GM21367 (cell line): ENCODE results near the gene CEACAM1.
"Not testable (repeated sequence)": the region's sequence is repeated elsewhere in the genome, so short reads cannot be mapped to it uniquely, and the experiment has no call there.

Experiments
- ATAC-seq: cut with Tn5 transposase; IDR thresholded peaks from one replicate; pipeline ENCODE4 v1.9.1; 2021; ENCODE audit not compliant: unreplicated experiment

CEACAM1 gene

DNA sequence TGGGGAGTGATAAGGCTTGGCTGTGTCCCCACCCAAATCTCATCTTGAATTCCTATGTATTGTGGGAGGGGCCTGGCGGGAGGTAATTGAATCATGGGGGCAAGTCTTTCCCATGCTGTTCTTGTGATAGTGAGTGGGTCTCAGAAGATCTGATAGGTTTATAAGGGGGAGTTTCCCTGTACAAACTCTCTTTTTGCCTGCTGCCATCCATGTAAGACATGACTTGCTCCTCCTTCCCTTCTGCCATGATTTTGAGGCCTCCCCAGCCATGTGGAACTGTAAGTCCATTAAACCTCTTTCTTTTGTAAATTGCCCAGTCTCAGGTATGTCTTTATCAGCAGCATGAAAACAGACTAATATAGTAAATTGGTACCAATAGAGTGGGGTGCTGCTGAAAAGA, 20.8 kb upstream of the CEACAM1 start:
- not testable (repeated sequence) for ATAC-seq

GRCh38 chr19:42548552-42548951, 20.3 kb upstream of the CEACAM1 start:
- no peak for ATAC-seq

- ATAC-seq = no peak
Measured at GRCh38 chr19:42547929-42548328, 19.6 kb upstream of the CEACAM1 start.

- ATAC-seq = no peak
Measured at GRCh38 chr19:42546831-42547500, 18.7 kb upstream of the CEACAM1 start.

DNA sequence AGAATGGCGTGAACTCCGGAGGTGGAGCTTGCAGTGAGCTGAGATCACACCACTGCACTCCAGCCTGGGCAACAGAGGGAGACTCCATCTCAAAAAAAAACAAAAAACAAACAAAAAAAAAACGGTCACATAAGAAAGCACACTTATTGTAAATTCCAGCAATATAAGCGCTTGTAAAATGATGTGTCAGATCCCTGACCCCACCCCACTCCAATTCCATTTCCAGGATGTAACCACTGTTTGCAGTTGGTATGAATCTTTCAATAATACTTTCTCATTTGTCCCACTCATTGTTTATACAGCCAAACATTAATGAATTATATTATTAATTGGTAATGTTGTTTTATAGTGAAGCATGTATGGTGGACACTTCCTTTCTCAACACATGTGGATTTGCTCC, 15.9 kb upstream of the CEACAM1 start:
- no peak for ATAC-seq

- no peak for ATAC-seq
Measured at GRCh38 chr19:42542791-42543190, 14.5 kb upstream of the CEACAM1 start.

DNA sequence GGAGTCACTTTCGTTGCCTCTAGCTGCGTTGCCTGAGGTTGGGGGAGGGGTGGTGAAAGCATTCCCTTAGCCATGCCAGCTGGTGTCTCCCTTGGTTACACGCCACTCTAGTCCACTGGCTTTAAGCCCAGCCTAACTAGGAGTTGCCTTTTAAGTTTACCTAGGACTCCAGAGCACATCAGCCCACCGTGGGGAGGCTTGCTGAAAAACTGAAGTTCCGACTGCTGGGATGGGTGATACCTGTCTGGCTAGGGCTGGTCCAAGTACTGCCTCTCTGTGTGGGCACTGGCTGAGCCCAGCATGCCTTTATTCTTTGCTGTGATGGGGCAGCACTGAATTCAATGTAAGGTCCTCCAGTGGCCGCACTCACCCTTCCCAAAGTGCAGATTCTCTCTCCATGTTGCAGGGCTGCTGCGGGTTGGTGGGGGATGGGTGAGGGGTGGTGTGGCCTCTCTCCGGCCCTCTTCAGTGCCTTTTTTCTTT, 11.8 kb upstream of the CEACAM1 start:
- ATAC-seq = no peak

GRCh38 chr19:42538841-42539709, 10.8 kb upstream of the CEACAM1 start:
- no peak for ATAC-seq

DNA sequence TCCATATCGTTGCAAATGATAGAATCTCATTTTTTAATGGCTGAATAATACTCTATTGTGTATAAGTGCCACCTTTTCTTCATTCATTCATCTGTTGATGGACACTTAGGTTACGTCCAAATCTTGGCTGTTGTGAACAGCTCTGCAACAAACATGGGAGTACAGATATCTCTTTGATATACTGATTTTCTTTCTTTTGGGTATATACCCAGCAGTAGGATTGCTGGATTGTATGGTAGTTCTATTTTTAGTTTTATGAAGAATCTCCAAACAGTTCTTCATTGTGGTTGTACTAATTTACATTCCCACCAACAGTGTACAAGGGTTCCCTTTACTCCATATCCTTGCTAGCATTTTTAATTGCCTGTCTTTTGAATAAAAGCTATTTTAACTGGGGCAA, 7.0 kb upstream of the CEACAM1 start:
- not testable (repeated sequence) for ATAC-seq

DNA sequence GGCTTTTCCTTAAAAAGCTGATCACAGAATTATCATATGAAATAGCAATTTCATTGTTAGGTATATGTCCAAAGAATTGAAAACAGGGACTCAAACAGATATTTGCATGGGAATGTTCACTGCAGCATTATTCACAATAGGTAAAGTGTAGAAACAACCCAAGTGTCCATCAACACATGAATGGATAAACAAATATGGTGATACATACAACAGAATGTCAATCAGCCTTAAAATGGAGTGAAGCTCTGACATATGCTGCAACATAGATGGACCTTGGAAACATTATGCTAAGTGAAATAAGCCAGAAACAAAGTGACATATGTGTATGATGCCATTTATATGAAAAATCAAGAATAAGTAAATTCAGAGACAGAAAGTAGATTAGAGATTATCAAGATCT, 6.1 kb upstream of the CEACAM1 start:
- no peak for ATAC-seq

GRCh38 chr19:42532891-42533290, 4.6 kb upstream of the CEACAM1 start:
- no peak for ATAC-seq

DNA sequence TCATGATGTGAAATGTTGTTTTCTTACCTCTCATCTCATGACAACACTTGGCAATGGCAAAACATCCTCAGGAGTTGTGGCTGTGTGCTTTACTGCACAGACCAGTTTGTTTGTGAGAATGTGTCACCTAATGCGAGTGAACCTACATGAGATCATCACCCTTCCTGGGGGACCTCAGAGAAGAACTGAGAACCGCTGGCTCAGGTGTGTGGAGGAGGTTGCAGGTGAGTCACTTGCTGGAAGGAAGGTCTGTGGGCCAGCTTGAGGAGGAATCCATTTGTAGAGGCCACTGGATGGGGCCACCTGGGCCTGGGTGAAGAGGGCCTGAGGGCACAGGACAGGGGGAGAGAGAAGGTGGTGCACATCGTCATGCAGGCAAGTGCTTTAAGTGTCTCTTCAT, 3.0 kb upstream of the CEACAM1 start:
- ATAC-seq = no peak

- no peak for ATAC-seq
Measured at GRCh38 chr19:42529248-42529764, 1.0 kb upstream of the CEACAM1 start.

DNA sequence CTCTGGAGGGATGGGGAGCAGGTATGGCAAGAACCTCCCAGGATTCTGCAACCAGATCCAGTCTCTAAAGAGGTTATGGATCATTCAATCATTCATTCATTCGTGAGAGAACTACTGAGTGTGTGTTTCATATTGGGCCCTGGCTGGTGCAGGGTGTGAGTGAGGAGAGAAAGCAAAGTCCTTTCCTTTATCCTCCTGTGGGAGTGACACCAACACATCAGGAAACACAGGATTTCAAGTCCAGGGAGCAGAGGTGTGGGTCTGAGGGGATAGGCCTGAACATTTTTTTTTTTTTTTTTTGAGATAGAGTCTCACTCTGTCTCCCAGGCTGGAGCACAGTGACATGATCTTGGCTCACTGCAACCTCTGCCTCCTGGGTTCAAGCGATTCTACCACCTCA, 3.3 kb downstream of the CEACAM1 start:
- no peak for ATAC-seq

- ATAC-seq = no peak
Measured at GRCh38 chr19:42524250-42524649, 4.0 kb downstream of the CEACAM1 start.

GRCh38 chr19:42522262-42522661, 6.0 kb downstream of the CEACAM1 start:
- not testable (repeated sequence) for ATAC-seq

DNA sequence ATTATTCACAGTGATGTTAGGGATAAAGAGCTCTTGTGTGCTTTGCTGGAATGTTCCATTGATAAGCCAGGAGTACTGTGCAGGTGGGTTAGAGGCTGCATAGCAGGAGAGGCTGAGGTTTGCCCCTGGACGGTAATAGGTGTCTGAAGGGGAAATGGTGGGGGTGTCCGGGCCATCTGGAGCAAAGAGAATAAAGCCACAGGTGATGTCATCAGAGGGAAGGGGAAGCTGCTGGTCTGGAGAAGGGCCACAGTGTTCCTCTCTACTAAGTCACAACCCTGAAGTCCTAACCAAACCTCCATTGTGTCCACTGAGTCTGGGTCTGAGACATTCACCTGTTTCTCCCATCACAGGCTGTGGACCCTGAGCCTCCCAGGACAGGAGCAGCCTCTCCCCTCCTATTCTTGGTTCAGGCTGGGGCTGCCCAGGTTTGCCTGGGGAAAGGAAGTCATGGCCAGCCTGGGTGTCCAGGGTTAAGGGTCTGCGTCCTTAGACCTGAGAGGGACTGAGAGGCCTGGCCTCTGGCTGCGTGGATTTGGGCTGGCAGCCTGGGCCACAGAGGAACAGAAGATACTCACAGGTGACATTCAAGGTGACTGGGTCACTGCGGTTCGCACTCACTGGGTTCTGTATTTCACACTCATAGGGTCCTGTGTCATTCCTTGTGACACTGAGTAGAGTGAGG, 6.8 kb downstream of the CEACAM1 start:
- no peak for ATAC-seq

- no peak for ATAC-seq
Measured at GRCh38 chr19:42519108-42519507, 9.2 kb downstream of the CEACAM1 start.

GRCh38 chr19:42516771-42517170, 11.5 kb downstream of the CEACAM1 start:
- ATAC-seq = no peak

DNA sequence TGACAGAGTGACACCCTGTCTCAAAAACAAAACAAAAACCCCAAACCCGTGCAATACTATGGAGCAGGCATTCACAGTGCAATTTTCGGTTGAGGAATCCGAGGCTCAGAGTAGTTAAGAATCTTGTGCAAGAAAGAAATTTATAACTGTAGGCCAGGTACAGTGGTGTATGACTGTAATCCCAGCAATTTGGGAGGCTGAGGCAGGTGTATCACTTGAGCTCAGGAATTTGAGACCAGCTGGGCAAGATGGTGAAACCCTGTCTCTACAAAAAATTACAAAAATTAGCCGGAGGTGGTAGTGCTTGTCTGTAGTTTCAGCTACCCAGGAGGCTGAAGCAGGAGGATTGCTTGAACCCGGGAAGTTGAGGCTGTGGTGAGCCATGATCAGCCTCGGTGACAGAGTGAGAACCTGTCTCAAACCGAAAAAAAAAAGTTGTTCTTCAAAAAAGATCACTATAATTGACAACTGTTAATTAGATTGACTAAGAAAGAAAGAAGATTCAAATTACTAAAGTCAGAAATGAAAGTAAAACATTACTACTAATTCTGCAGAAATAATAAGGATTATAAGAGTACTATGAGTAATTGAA, 12.9 kb downstream of the CEACAM1 start:
- no peak for ATAC-seq

GRCh38 chr19:42514449-42514848, 13.8 kb downstream of the CEACAM1 start:
- ATAC-seq = no peak
